Measurements from ENCODE around the gene OVOL2.

Gene OVOL2

DNA sequence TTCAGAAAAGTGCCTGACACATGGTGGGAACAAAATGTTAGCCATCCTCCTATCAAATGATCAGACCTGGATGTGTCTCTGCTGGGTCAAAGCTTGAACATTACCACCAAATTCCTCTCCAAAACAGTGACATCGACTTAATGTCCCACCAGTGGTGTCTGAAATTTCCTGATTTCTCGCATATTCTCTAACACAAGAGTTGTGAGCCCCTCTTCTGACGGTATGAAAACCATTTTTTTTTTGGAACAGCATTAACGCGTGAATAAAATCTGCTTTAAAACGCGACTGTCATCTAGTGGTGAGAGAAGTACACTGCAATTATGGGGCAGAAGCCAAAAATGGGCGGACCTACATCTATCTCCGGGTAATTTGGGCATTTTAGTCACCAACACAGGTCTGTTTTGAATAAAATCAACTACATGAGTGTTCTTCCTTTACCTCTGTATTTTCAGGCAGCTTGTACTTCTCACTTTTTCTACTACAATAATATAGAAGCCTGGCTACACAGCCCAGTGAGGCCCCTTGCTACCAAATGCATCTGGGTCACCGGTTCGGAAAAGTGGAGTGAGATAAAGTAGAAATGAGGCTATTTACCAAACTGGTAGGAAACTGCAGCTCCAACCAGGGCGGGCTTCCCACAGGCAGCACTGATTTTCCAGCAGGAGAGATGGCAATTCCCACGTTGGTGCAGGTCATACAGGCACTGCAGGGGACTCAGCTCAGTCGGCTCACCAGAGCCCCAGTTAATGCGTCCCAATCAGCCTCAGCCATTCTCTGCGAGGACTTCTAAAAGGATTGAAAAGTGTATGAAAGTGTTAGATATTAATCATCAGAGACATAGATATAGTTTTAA lies 61.5 kb downstream of the OVOL2 start:
- Histone ChIP-seq H3K4ac (ENCODE audit: low read depth in 1 of 2, low read length in 2 of 2) (no peak overlapping the region), H3K27me3 (ENCODE audit: control insufficient read depth in 1 of 2, insufficient read depth in 1 of 2, low read length in 2 of 2) (peaks cover 4 to 21% of the 10 kb centered on the region in 2 experiments), H2AK5ac (ENCODE audit: low read length, severe bottlenecking) (peak overlapping the region; percentile 35), H3K4me1 (ENCODE audit: control insufficient read depth, insufficient read depth, low read depth, low read length) (peaks cover 5% of the 10 kb centered on the region), H4K91ac (ENCODE audit: low read length) (no peak overlapping the region), H3K18ac (ENCODE audit: low read depth in 1 of 2, low read length in 2 of 2) (no peak overlapping the region), H2BK120ac (ENCODE audit: low read depth, low read length) (no peak overlapping the region), H3K4me3 (ENCODE audit: insufficient read depth in 1 of 2, low read depth in 1 of 2, low read length in 2 of 2) (peak overlapping the region in 1 of 2 experiments; percentile 38), H3K27ac (ENCODE audit: low read length, poor library complexity, severe bottlenecking) (no peak overlapping the region), H2BK15ac (ENCODE audit: low read depth, poor library complexity, severe bottlenecking) (no peak overlapping the region), H3K36me3 (ENCODE audit: control insufficient read depth in 1 of 2, insufficient read depth in 2 of 2, low read depth in 1 of 2, low read length in 2 of 2) (no peaks in the 10 kb centered on the region), H3K4me2 (ENCODE audit: low read length, poor library complexity, severe bottlenecking) (peak overlapping the region; percentile 35), H2BK5ac (ENCODE audit: low read depth, low read length, poor library complexity, severe bottlenecking) (no peak overlapping the region), H3K79me1 (replicated peaks; ENCODE audit: low read length, poor library complexity, severe bottlenecking) (no peaks in the 10 kb centered on the region), H3K23ac (ENCODE audit: low read length in 2 of 2) (no peak overlapping the region), H3K9ac (ENCODE audit: low read length) (peak overlapping the region; percentile 39), H2BK12ac (ENCODE audit: low read length in 2 of 2) (no peak overlapping the region), H2AFZ (ENCODE audit: low read depth, low read length) (no peak overlapping the region), H4K8ac (ENCODE audit: low read length) (no peak overlapping the region), H3K9me3 (ENCODE audit: control insufficient read depth, low read length) (no peaks in the 10 kb centered on the region), H3K14ac (ENCODE audit: low read length in 2 of 2) (no peak overlapping the region)
- WGBS = 24% methylated on average over 14 of the region's 16 CpGs
- peak; percentile 61 for DNase-seq

DNA sequence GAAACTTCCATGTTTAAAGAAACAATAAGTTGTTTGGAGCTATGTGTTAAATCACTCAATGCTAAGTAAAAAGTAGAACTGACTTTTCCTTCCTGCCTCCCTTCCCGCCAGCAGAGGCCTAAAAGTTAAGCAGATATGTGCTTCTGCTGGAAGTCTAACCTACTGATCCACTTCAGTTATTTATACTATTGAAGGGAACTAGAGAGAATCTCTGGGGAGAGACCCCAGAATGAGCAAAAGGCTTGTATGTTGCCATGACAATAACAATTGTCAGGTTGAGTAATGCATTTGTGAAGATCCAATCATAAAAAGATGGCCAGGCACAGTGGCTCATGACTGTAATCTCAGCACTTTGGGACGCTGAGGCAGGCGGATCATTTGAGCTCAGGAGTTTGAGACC lies 64.2 kb downstream of the OVOL2 start:
- peaks cover 5% of the 10 kb centered on the region for H3K4me1 ChIP-seq (ENCODE audit: control insufficient read depth, insufficient read depth, low read depth, low read length)
- no peak overlapping the region for H2AFZ ChIP-seq (ENCODE audit: low read depth, low read length)
- no peak overlapping the region for H3K4ac ChIP-seq (ENCODE audit: low read depth in 1 of 2, low read length in 2 of 2)
- no peak overlapping the region for H3K14ac ChIP-seq (ENCODE audit: low read length in 2 of 2)
- H3K23ac ChIP-seq (ENCODE audit: low read length in 2 of 2) = no peak overlapping the region
- no peak overlapping the region for H2AK5ac ChIP-seq (ENCODE audit: low read length, severe bottlenecking)
- no peak overlapping the region for H4K91ac ChIP-seq (ENCODE audit: low read length)
- no peak overlapping the region for H3K4me2 ChIP-seq (ENCODE audit: low read length, poor library complexity, severe bottlenecking)
- no peaks in the 10 kb centered on the region for H3K9me3 ChIP-seq (ENCODE audit: control insufficient read depth, low read length)
- no peak overlapping the region for H3K9ac ChIP-seq (ENCODE audit: low read length)
- H2BK12ac ChIP-seq (ENCODE audit: low read length in 2 of 2) = no peak overlapping the region
- peaks cover 0 to 9% of the 10 kb centered on the region in 2 experiments for H3K27me3 ChIP-seq (ENCODE audit: control insufficient read depth in 1 of 2, insufficient read depth in 1 of 2, low read length in 2 of 2)
- H2BK5ac ChIP-seq (ENCODE audit: low read depth, low read length, poor library complexity, severe bottlenecking) = no peak overlapping the region
- no peak overlapping the region for H2BK120ac ChIP-seq (ENCODE audit: low read depth, low read length)
- no peak overlapping the region for H3K4me3 ChIP-seq (ENCODE audit: insufficient read depth in 1 of 2, low read depth in 1 of 2, low read length in 2 of 2)
- DNase-seq = no peak
- no peak overlapping the region for H3K18ac ChIP-seq (ENCODE audit: low read depth in 1 of 2, low read length in 2 of 2)
- H3K27ac ChIP-seq (ENCODE audit: low read length, poor library complexity, severe bottlenecking) = no peak overlapping the region
- H2BK15ac ChIP-seq (ENCODE audit: low read depth, poor library complexity, severe bottlenecking) = no peak overlapping the region
- 80% methylated on average over 2 of the region's 3 CpGs for WGBS
- H3K79me1 ChIP-seq (replicated peaks; ENCODE audit: low read length, poor library complexity, severe bottlenecking) = peaks cover 8% of the 10 kb centered on the region
- peaks cover 9 to 17% of the 10 kb centered on the region in 2 experiments for H3K36me3 ChIP-seq (ENCODE audit: control insufficient read depth in 1 of 2, insufficient read depth in 2 of 2, low read depth in 1 of 2, low read length in 2 of 2)
- H4K8ac ChIP-seq (ENCODE audit: low read length) = no peak overlapping the region

DNA sequence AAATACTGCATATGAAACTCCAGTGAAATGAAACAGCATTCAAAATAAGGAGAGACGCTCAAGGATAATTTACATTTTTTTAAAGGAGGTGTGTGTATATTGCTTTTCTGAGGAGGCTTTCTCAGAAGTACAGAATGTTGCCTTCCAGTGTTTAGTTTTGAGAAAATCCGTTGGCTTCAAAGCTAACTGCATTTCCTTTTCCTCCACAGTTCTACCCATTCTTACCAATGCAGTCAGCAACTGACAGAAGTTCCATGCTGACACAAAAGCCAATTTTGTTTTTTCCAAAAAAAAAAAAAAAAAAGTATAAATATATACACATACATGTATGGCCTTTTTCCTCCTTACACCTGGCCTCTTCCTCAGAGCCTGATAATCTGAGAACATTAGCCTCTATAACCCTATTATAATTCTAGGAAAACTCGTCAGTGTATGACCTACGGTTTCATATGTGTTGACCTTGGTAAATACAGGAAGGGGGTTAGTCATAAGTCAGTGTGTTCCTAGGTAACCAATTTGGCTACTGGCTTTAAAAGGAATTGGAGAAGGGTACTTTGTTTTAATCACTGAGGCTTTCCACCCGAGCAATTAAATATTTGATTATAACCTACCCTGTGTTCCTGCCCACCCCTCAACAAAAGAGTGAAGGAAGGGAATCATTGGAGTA lies 64.7 kb downstream of the OVOL2 start:
- H2BK15ac ChIP-seq (ENCODE audit: low read depth, poor library complexity, severe bottlenecking) = no peak overlapping the region
- 61% methylated on average over 3 of the region's 5 CpGs for WGBS
- no peak overlapping the region for H3K4me3 ChIP-seq (ENCODE audit: insufficient read depth in 1 of 2, low read depth in 1 of 2, low read length in 2 of 2)

DNA sequence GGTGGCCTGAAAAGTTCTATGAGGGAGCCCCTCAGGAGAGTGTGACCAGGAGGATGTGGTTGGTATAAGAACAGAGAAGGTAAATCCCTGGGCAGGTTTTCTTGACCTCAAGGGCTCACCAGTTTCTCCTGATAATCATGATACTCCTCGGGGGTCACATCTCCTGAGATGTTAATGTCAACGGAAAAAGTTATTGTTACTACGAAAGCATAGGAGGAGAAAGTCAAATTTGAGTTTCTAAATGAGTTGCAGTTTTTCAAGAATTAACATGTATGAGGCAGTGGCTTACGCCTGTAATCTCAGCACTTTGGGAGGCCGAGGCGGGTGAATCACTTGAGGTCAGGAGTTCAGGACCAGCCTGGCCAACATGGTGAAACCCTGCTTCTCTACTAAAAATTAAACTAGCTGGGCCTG lies 65.5 kb downstream of the OVOL2 start:
- no peak overlapping the region for H3K27ac ChIP-seq (ENCODE audit: low read length, poor library complexity, severe bottlenecking)
- no peak overlapping the region for H4K8ac ChIP-seq (ENCODE audit: low read length)
- no peak overlapping the region for H2BK5ac ChIP-seq (ENCODE audit: low read depth, low read length, poor library complexity, severe bottlenecking)
- no peak overlapping the region for H2AFZ ChIP-seq (ENCODE audit: low read depth, low read length)
- H2BK120ac ChIP-seq (ENCODE audit: low read depth, low read length) = no peak overlapping the region
- WGBS = 84% methylated on average over 6 of the region's 6 CpGs
- peaks cover 5% of the 10 kb centered on the region for H3K4me1 ChIP-seq (ENCODE audit: control insufficient read depth, insufficient read depth, low read depth, low read length)
- H3K4ac ChIP-seq (ENCODE audit: low read depth in 1 of 2, low read length in 2 of 2) = no peak overlapping the region
- peaks cover 9 to 28% of the 10 kb centered on the region in 2 experiments for H3K36me3 ChIP-seq (ENCODE audit: control insufficient read depth in 1 of 2, insufficient read depth in 2 of 2, low read depth in 1 of 2, low read length in 2 of 2)
- H3K4me2 ChIP-seq (ENCODE audit: low read length, poor library complexity, severe bottlenecking) = no peak overlapping the region
- no peak overlapping the region for H3K18ac ChIP-seq (ENCODE audit: low read depth in 1 of 2, low read length in 2 of 2)
- no peaks in the 10 kb centered on the region for H3K9me3 ChIP-seq (ENCODE audit: control insufficient read depth, low read length)
- DNase-seq = no peak
- H2BK15ac ChIP-seq (ENCODE audit: low read depth, poor library complexity, severe bottlenecking) = no peak overlapping the region
- H2BK12ac ChIP-seq (ENCODE audit: low read length in 2 of 2) = no peak overlapping the region
- peaks cover 10% of the 10 kb centered on the region for H3K79me1 ChIP-seq (replicated peaks; ENCODE audit: low read length, poor library complexity, severe bottlenecking)
- no peak overlapping the region for H4K91ac ChIP-seq (ENCODE audit: low read length)
- no peak overlapping the region for H2AK5ac ChIP-seq (ENCODE audit: low read length, severe bottlenecking)
- no peak overlapping the region for H3K23ac ChIP-seq (ENCODE audit: low read length in 2 of 2)
- H3K27me3 ChIP-seq (ENCODE audit: control insufficient read depth in 1 of 2, insufficient read depth in 1 of 2, low read length in 2 of 2) = peaks cover 0 to 1% of the 10 kb centered on the region in 2 experiments
- no peak overlapping the region for H3K4me3 ChIP-seq (ENCODE audit: insufficient read depth in 1 of 2, low read depth in 1 of 2, low read length in 2 of 2)
- no peak overlapping the region for H3K9ac ChIP-seq (ENCODE audit: low read length)
- H3K14ac ChIP-seq (ENCODE audit: low read length in 2 of 2) = no peak overlapping the region

More for the DNA sequence above, 64.7 kb downstream of the OVOL2 start:
- no peak overlapping the region for H3K9ac ChIP-seq (ENCODE audit: low read length)
- H2AK5ac ChIP-seq (ENCODE audit: low read length, severe bottlenecking) = no peak overlapping the region
- H3K9me3 ChIP-seq (ENCODE audit: control insufficient read depth, low read length) = no peaks in the 10 kb centered on the region
- H4K8ac ChIP-seq (ENCODE audit: low read length) = no peak overlapping the region
- peaks cover 0 to 6% of the 10 kb centered on the region in 2 experiments for H3K27me3 ChIP-seq (ENCODE audit: control insufficient read depth in 1 of 2, insufficient read depth in 1 of 2, low read length in 2 of 2)
- no peak overlapping the region for H3K18ac ChIP-seq (ENCODE audit: low read depth in 1 of 2, low read length in 2 of 2)
- DNase-seq = no peak
- H3K79me1 ChIP-seq (replicated peaks; ENCODE audit: low read length, poor library complexity, severe bottlenecking) = peaks cover 10% of the 10 kb centered on the region
- no peak overlapping the region for H4K91ac ChIP-seq (ENCODE audit: low read length)
- H2BK120ac ChIP-seq (ENCODE audit: low read depth, low read length) = no peak overlapping the region
- H3K4me1 ChIP-seq (ENCODE audit: control insufficient read depth, insufficient read depth, low read depth, low read length) = peaks cover 5% of the 10 kb centered on the region
- no peak overlapping the region for H2BK5ac ChIP-seq (ENCODE audit: low read depth, low read length, poor library complexity, severe bottlenecking)
- H2BK12ac ChIP-seq (ENCODE audit: low read length in 2 of 2) = no peak overlapping the region
- H3K36me3 ChIP-seq (ENCODE audit: control insufficient read depth in 1 of 2, insufficient read depth in 2 of 2, low read depth in 1 of 2, low read length in 2 of 2) = peaks cover 9 to 20% of the 10 kb centered on the region in 2 experiments
- H3K23ac ChIP-seq (ENCODE audit: low read length in 2 of 2) = no peak overlapping the region
- no peak overlapping the region for H3K27ac ChIP-seq (ENCODE audit: low read length, poor library complexity, severe bottlenecking)
- H2AFZ ChIP-seq (ENCODE audit: low read depth, low read length) = no peak overlapping the region
- no peak overlapping the region for H3K4me2 ChIP-seq (ENCODE audit: low read length, poor library complexity, severe bottlenecking)
- H3K4ac ChIP-seq (ENCODE audit: low read depth in 1 of 2, low read length in 2 of 2) = no peak overlapping the region
- H3K14ac ChIP-seq (ENCODE audit: low read length in 2 of 2) = no peak overlapping the region

All from mesenchymal stem cell (in vitro differentiated cells and primary cell).